Tibial nerve (tissue), 4 donors: ENCODE results near the gene ITGB6. TPM values are rescaled to one million over a fixed set of nuclear protein-coding genes. Genes with fewer than 3 reads are reported as not detected.

Experiments used
- DNase-seq, 2 donors: peaks; one replicate each; pipeline ENCODE4 v3.0.0-alpha.2; 2019; ENCODE audit warnings: low spot score in 2 of 2
- H3K27ac ChIP-seq, 4 donors: fragments of 200-600 bp; sonication (generic) in 3 of 4; one replicate each; pipeline ENCODE4 v1.5.1; 2017 to 2019; ENCODE audit warnings: mild to moderate bottlenecking in 1 of 4
- H3K27me3 ChIP-seq, 2 donors: fragments of 200-600 bp; sonication (generic) in 1 of 2; one replicate each; pipeline versions ENCODE4 v1.5.1 to v1.6.0; 2017 to 2019
- H3K36me3 ChIP-seq, 3 donors: fragments of 200-600 bp; sonication (generic); one replicate each; pipeline ENCODE4 v1.5.1; 2018 to 2019
- H3K4me1 ChIP-seq, 4 donors: fragments of 200-600 bp; sonication (generic) in 3 of 4; one replicate each; pipeline ENCODE4 v1.5.1; 2017 to 2019
- H3K4me3 ChIP-seq, 4 donors: fragments of 200-600 bp; sonication (generic) in 3 of 4; one replicate each; pipeline ENCODE4 v1.5.1; 2017 to 2019; ENCODE audit warnings: mild to moderate bottlenecking in 1 of 4, moderate library complexity in 1 of 4
- H3K9me3 ChIP-seq, 4 donors: fragments of 200-600 bp; sonication (generic) in 3 of 4; one replicate each; pipeline ENCODE4 v1.5.1; 2017 to 2019
- CTCF ChIP-seq, 5 experiments: fragments of 200-600 bp in 3 of 5; fragments of 450-650 bp in 2 of 5; sonication (generic) in 3 of 5; IDR thresholded peaks; one replicate each; pipeline ENCODE4 v1.5.1; 2016 to 2019; ENCODE audit warnings: antibody characterized with exemption in 5 of 5, mild to moderate bottlenecking in 3 of 5, moderate library complexity in 2 of 5
- EP300 ChIP-seq, 2 donors: sonication (generic); formaldehyde crosslinking; IDR thresholded peaks; one replicate each; pipeline ENCODE4 v1.6.1; 2017; ENCODE audit warnings: antibody characterized with exemption in 2 of 2, mild to moderate bottlenecking in 1 of 2
- POLR2A ChIP-seq, 2 donors: fragments of 450-650 bp; IDR thresholded peaks; one replicate each; pipeline ENCODE4 v1.6.1; 2017; ENCODE audit warnings: antibody characterized with exemption in 2 of 2, mild to moderate bottlenecking in 2 of 2, moderate library complexity in 2 of 2
- WGBS, 2 donors: methylation state at CpG; one replicate each; pipeline ENCODE4 v1.1.5; 2018; 5-methylcytosine and 5-hydroxymethylcytosine counted together
- total RNA-seq, 4 donors: library from RNA; depleted of rRNA; stranded (reverse); fragments of >200 nt; gene quantifications; one replicate each; pipeline ENCODE4 v1.1.0, GENCODE V29; 2016

The ITGB6 gene
- total RNA-seq, 4 donors from 2014 or later: not detected

- no peak overlapping the region for H3K4me3 ChIP-seq
- WGBS, 2 donors: 88 to 97% methylated on average over 3 of the region's 3 CpGs
- no peaks in the 10 kb centered on the region for H3K27me3 ChIP-seq
- TF ChIP-seq EP300 (IDR thresholded peaks at IDR 0.05): no peak
- no peak for TF ChIP-seq POLR2A (IDR thresholded peaks at IDR 0.05)
- no peak for TF ChIP-seq CTCF (IDR thresholded peaks at IDR 0.05)
- H3K4me1 ChIP-seq: peaks cover 0 to 32% (median 11%) of the 10 kb centered on the region in 4 donors
- no peak overlapping the region for H3K27ac ChIP-seq
- H3K9me3 ChIP-seq: no peaks in the 10 kb centered on the region
- DNase-seq: no peak
- no peaks in the 10 kb centered on the region for H3K36me3 ChIP-seq
These were observed 24.4 kb upstream of the ITGB6 start for GRCh38 chr2:160224507-160224906.

GRCh38 chr2:160224060-160224459 is 24.0 kb upstream of the ITGB6 start:
- no peaks in the 10 kb centered on the region for H3K27me3 ChIP-seq
- no peaks in the 10 kb centered on the region for H3K36me3 ChIP-seq
- H3K27ac ChIP-seq: no peak overlapping the region
- 71 to 73% methylated on average over 3 of the region's 3 CpGs for WGBS, 2 donors
- DNase-seq: no peak
- H3K4me3 ChIP-seq: no peak overlapping the region
- H3K9me3 ChIP-seq: no peaks in the 10 kb centered on the region
- H3K4me1 ChIP-seq: peaks cover 0 to 32% (median 11%) of the 10 kb centered on the region in 4 donors
- TF ChIP-seq CTCF (IDR thresholded peaks at IDR 0.05) (no peak), EP300 (IDR thresholded peaks at IDR 0.05) (no peak), POLR2A (IDR thresholded peaks at IDR 0.05) (no peak)

- Histone ChIP-seq H3K27me3 (no peaks in the 10 kb centered on the region), H3K9me3 (no peaks in the 10 kb centered on the region), H3K36me3 (no peaks in the 10 kb centered on the region), H3K4me3 (no peak overlapping the region), H3K4me1 (peaks cover 0 to 32% (median 11%) of the 10 kb centered on the region in 4 donors), H3K27ac (no peak overlapping the region)
- 91 to 95% methylated on average over 3 of the region's 3 CpGs for WGBS, 2 donors
- TF ChIP-seq CTCF (IDR thresholded peaks at IDR 0.05): no peak
- TF ChIP-seq EP300 (IDR thresholded peaks at IDR 0.05): no peak
- no peak for TF ChIP-seq POLR2A (IDR thresholded peaks at IDR 0.05)
- no peak for DNase-seq
These were observed 23.5 kb upstream of the ITGB6 start for GRCh38 chr2:160223560-160223959.

- no peaks in the 10 kb centered on the region for H3K27me3 ChIP-seq
- H3K9me3 ChIP-seq: no peaks in the 10 kb centered on the region
- no peaks in the 10 kb centered on the region for H3K36me3 ChIP-seq
- DNase-seq: no peak
- no peak overlapping the region for H3K4me3 ChIP-seq
- WGBS, 2 donors: 78 to 91% methylated on average over 7 of the region's 7 CpGs
- H3K4me1 ChIP-seq: peaks cover 0 to 32% (median 11%) of the 10 kb centered on the region in 4 donors
- TF ChIP-seq EP300 (IDR thresholded peaks at IDR 0.05) (no peak), POLR2A (IDR thresholded peaks at IDR 0.05) (no peak), CTCF (IDR thresholded peaks at IDR 0.05) (no peak)
- H3K27ac ChIP-seq: peak overlapping the region in 3 of 4 donors; percentile 64 to 82 (median 77)
These were observed 22.6 kb upstream of the ITGB6 start for GRCh38 chr2:160222546-160223283.

GRCh38 chr2:160221391-160222276 is 21.6 kb upstream of the ITGB6 start:
- TF ChIP-seq EP300 (IDR thresholded peaks at IDR 0.05): peak in 1 of 2 donors; percentile 24
- no peak for TF ChIP-seq POLR2A (IDR thresholded peaks at IDR 0.05)
- no peak for TF ChIP-seq CTCF (IDR thresholded peaks at IDR 0.05)
- H3K9me3 ChIP-seq: no peaks in the 10 kb centered on the region
- H3K4me1 ChIP-seq: peaks cover 0 to 32% (median 11%) of the 10 kb centered on the region in 4 donors
- 57 to 60% methylated on average over 12 of the region's 12 CpGs for WGBS, 2 donors
- no peak overlapping the region for H3K4me3 ChIP-seq
- no peak for DNase-seq
- H3K27ac ChIP-seq: peak overlapping the region; percentile 64 to 82 (median 72)
- H3K27me3 ChIP-seq: no peaks in the 10 kb centered on the region
- H3K36me3 ChIP-seq: no peaks in the 10 kb centered on the region
